GM10248 (cell line): Measurements from ENCODE around the gene SLCO4A1.

Experiments
- CTCF ChIA-PET: fragments of 300-600 bp; sonication (Branson Sonifier 250); formaldehyde crosslinking; extraction: SDS; loops from one replicate; lab custom pipeline; 2021; ENCODE audit warnings: antibody characterized with exemption; lab: Yijun Ruan, JAX
- POLR2A ChIA-PET: fragments of 350-650 bp; sonication (Branson Sonifier 250); formaldehyde crosslinking; extraction: SDS; loops from one replicate; lab custom pipeline; 2020; ENCODE audit warnings: antibody characterized with exemption; lab: Yijun Ruan, JAX
- DNase-seq: peaks from one replicate; pipeline ENCODE4 v3.0.0; 2012; ENCODE audit errors: extremely low spot score
- CTCF ChIP-seq: IDR thresholded peaks from 2 replicates; pipeline ENCODE4 v1.5.1; 2012; ENCODE audit warnings: mild to moderate bottlenecking, low read depth; ENCODE audit errors: extremely low read depth, missing control alignments, control extremely low read depth

Gene SLCO4A1

GRCh38 chr20:62609811-62610757 lies 32.2 kb upstream of the SLCO4A1 start:
- CTCF ChIA-PET, result interaction anchor here (1.2 kb wide), 2 partner anchors 76 to 110 kb away, joined by 3 read pairs; no protein-coding TSS in a partner anchor
- POLR2A ChIA-PET, result no interaction called here
- DNase-seq, result no peak
- no peak for TF ChIP-seq CTCF

GRCh38 chr20:62611012-62611411 lies 31.3 kb upstream of the SLCO4A1 start:
- ChIA-PET POLR2A (no interaction called here), CTCF (interaction anchor here (1.2 kb wide), 2 partner anchors 75 to 111 kb away, joined by 3 read pairs; no protein-coding TSS in a partner anchor)
- DNase-seq, result no peak
- TF ChIP-seq CTCF, result no peak

GRCh38 chr20:62611819-62612218 lies 30.5 kb upstream of the SLCO4A1 start:
- TF ChIP-seq CTCF, result no peak
- DNase-seq, result no peak
- ChIA-PET POLR2A (no interaction called here), CTCF (interaction anchor here (1.7 to 3.0 kb wide), 2 partner anchors 17 to 112 kb away, joined by 3 to 11 read pairs; no protein-coding TSS in a partner anchor)

GRCh38 chr20:62614085-62614960 lies 28.0 kb upstream of the SLCO4A1 start:
- TF ChIP-seq CTCF, result no peak
- POLR2A ChIA-PET, result no interaction called here
- DNase-seq, result no peak
- CTCF ChIA-PET, result interaction anchor here (0.6 to 3.0 kb wide), 5 partner anchors 9 to 204 kb away, joined by 3 to 11 read pairs (median 3); no protein-coding TSS in a partner anchor

GRCh38 chr20:62614961-62615680 lies 27.2 kb upstream of the SLCO4A1 start:
- TF ChIP-seq CTCF, result no peak
- CTCF ChIA-PET, result interaction anchor here (0.6 to 3.0 kb wide), 3 partner anchors 40 to 205 kb away, joined by 3 to 11 read pairs (median 3); no protein-coding TSS in a partner anchor
- no peak for DNase-seq
- POLR2A ChIA-PET, result no interaction called here
